HG02938 (cell line): Measurements from ENCODE around the gene IFNL3.
"Not testable (repeated sequence)": the region's sequence is repeated elsewhere in the genome, so short reads cannot be mapped to it uniquely, and the experiment has no call there.

Experiments used
- ATAC-seq: cut with Tn5 transposase; IDR thresholded peaks from one replicate; pipeline ENCODE4 v1.9.1; 2021; ENCODE audit warnings: mild to moderate bottlenecking, moderate library complexity; ENCODE audit not compliant: unreplicated experiment

The IFNL3 gene

DNA sequence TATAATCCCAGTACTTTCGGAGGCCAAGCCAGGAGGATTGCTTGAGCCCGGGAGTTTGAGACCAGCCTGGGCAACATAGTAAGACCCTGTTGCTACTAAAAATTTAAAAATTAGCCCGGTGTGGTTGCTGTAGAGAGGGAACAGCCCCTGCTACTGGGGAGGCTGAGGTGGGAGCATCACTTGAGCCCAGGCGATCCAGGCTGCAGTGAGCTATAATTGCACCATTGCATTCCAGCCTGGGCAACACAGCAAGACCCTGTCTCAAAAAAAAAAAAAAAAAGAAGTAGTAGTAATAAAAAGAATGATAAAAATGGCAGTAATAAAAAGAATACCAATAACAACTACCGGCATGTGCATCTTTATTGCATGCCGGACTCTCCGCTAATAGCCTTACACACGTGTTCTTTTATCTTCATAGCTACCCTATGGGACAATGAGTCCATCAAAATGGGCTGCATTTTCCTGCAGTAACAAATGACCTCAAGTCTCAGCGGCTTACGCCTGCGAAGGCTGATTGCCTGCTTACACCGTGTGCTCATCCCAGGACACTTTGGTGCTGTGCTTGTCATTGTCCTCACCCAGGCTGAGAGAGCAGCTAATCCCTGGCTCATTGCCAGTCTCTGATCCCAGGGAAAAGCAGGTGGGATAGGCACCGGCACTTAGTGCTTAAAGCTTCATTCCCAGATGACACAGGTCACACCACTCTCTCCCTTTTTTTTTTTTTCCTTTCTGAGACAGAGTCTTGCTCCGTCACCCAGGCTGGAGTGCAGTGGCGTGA lies 26.4 kb downstream of the IFNL3 start:
- no peak for ATAC-seq

DNA sequence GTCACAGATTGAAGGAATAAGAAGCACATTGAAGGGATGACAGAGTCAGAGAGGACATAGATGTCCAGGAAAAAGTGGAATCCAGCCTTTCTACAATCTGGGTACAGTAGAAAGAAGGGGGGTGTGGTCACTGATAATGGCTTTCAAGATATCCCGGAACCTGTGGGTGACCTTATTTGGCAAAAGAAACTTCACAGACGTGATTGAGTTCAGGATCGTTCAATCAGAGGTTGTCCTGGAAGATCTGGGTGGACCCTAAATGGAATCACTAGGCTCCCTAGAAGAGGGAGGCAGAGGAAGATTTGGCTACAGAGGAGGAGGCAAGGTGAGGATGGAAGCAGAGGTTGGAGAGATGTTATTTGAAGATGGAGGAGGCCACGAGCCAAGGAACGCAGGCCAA lies 27.7 kb downstream of the IFNL3 start:
- ATAC-seq, result no peak

- not testable (repeated sequence) for ATAC-seq
These were observed 29.5 kb downstream of the IFNL3 start for GRCh38 chr19:39215323-39215722.

DNA sequence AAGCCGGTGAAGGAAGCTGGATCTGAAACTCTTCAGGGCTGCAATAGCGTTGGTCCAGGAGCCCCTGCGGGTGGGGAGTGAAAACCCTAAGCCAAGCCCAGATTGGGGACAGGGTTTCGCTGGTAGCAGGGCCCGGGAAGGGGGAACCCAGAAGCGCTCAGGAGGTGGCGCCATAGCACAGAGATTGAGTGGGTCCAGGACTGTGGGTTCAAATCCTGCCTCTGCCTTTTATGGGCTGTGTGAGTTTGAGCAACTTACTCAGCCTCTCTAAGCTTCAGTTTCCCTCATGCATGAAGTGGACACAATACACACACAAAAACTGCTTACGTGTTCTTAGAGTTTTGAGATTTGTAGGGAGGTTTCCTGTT lies 32.4 kb downstream of the IFNL3 start:
- no peak for ATAC-seq

DNA sequence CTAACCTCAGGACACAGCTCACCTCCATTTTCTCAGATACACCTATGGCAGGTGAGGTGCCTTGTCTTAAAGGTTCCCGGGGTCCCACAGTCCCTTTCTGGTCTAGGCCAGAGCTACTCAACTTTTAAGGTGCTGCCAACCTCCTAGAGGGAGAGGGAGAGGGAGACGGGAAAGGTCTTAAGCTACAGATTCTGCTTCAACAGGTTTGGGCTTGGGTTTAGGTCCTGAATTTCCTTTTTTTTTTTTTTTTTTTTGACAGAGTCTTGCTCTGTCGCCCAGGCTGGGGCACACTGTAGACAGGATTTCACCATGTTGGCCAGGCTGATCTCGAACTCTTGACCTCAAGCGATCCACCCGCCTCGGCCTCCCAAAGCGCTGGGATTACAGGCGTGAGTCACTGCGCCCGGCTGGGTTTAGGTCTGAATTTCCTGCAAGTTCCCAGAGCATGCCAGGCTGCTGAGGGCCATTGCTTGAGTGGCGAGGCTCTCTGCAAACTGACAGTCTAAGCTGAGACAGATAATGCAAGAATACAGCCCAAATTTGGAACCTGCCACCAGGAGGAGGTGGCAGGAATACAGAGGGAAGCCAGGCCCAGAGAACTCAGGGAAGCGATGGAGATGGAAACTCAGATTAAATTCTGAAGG lies 33.0 kb downstream of the IFNL3 start:
- ATAC-seq, result no peak

DNA sequence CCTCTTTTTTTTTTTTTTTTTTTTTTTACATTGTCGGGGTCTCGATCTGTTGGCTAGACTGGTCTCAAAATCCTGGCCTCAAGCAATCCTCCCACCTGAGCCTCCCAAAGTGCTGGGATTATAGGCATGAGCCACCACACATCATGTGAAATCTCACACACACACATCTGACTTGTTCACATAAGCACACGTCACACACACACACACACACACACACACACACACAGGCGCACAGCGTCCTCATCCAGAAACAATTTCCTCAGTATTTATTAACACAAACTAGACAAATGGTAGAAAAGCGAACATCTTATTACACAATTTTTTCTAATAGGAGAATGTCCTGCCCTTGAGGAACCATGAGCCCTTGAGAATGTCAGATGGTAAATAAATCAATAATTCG lies 35.6 kb downstream of the IFNL3 start:
- ATAC-seq, result no peak

- no peak for ATAC-seq
These were observed 36.5 kb downstream of the IFNL3 start for GRCh38 chr19:39208175-39208795.

GRCh38 chr19:39207293-39207836 lies 37.4 kb downstream of the IFNL3 start:
- ATAC-seq, result no peak

DNA sequence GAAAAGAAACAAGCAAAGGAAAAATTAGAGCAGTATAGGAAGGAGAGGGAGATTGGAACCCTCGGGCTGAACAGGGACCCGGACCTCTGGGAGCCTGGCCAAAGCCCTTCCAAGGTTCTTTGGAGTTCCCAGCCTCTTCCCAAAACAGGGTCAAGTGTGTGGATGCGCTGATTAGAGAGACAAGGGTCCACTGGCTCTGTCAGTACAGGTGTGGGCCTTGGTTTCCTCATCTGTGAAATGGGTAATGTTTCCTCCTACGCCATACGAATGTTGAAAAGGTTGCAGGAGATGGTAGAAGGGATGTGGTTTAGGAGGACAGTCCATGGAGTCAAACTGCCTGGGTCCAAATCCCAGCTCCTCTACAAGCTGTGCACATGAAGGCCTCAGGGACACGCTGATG lies 38.7 kb downstream of the IFNL3 start:
- ATAC-seq, result no peak

GRCh38 chr19:39205449-39205764 lies 39.4 kb downstream of the IFNL3 start:
- no peak for ATAC-seq

- ATAC-seq, result no peak
These were observed 41.1 kb downstream of the IFNL3 start, which contains the start of gene SYCN for GRCh38 chr19:39203372-39204341. TSS of gene SYCN (minus strand) at chr19:39204263. CDS start at chr19:39204254, 9 bp downstream.

DNA sequence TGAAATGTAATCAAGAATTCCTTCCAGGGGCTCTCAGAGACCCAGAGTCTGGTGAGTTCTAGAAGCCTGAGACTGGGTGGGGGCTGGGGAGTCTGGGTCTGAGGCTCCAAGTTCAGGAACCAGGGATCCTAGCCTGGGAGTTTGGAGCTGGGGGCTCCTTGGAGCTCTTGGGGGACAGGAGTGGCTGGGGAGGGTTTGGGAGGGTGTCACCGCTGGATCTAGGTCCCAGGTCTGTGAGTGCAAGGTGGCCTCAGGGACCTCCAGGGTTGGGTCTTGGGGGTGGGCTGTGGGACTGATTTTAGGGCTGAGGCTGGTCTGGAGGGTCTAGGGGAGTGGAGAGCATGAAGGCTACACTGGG lies 41.8 kb downstream of the IFNL3 start:
- no peak for ATAC-seq

DNA sequence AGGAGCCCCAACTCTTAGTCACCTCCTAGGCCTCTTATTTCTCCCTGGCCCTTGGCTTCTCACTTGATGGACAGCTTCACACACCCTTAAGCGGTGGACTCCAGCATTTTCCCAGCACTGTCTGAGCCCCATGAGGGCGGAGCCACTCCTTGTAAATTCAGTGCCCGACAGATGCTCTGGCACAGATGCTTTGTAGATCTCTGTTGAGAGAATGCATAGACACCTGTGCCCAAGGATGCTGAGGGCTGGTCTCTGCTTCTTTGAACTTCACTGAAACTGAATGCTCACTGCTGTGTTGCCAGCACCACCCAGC lies 44.0 kb downstream of the IFNL3 start:
- ATAC-seq, result no peak

GRCh38 chr19:39200066-39200802 lies 44.6 kb downstream of the IFNL3 start:
- ATAC-seq, result no peak

- ATAC-seq, result no peak
These were observed 45.8 kb downstream of the IFNL3 start for GRCh38 chr19:39199025-39199424.

- ATAC-seq, result no peak
These were observed 47.0 kb downstream of the IFNL3 start for GRCh38 chr19:39197808-39198207.

DNA sequence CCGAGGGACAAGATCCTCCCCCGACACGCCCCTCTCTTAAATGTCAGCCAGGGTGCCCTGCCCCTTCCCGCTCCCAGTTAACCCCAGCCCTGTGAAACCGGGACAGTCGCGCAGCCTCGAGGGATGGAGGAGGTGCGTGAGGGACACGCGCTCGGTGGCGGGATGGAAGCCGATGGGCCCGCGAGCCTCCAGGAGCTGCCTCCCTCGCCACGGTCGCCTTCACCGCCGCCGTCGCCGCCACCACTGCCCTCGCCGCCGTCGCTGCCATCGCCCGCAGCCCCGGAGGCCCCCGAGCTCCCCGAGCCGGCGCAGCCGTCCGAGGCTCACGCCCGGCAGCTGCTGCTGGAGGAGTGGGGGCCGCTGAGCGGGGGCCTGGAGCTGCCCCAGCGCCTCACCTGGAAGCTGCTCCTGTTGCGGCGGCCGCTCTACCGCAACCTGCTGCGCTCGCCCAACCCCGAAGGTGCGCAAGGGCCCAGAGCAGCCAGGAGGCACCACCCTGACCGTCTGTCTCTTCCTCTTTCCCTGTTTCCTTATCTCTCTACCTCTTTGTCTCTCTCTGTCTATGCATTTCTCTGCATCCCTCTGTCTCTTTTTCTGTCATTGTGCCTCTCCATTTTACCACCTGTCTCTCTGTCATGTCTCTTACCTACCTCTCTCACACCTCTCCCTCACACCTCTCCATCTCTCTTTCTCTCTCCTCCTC lies 47.8 kb downstream of the IFNL3 start, which contains the start of gene NCCRP1:
Gene NCCRP1, plus strand, starts transcription at position 105 of the 703 bp plus-strand sequence. Its CDS starts 19 bp downstream, at position 124.
- no peak for ATAC-seq

DNA sequence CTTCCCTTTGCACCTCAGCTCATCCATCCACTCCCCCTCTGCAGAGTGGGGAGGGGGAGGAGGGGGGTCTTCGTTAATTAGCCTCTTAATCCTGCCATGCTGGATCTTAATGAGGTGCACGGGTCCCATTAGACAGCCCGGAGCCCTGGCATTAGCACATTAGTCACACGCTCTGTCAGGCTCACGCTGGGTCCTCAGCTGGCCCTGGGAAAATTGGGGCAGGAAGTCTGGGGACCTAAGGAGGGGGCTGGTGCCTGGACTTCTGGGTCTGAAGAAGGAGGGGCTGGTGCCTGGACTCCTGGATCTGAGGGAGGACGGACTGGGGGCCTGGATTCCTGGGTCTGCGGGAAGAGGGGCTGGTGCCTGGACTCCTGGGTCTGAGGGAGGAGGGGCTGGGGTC lies 48.5 kb downstream of the IFNL3 start:
- ATAC-seq, result no peak

GRCh38 chr19:39195755-39196154 lies 49.1 kb downstream of the IFNL3 start:
- no peak for ATAC-seq
